TTC549 (cell line): ENCODE results near the gene NPC1L1.

Experiments
- FAIRE-seq: peaks from 2 replicates; lab custom pipeline; 2012; peaks lifted over from hg19 to GRCh38; lab: Jason Lieb, UNC

NPC1L1 gene

GRCh38 chr7:44471850-44472249 is 69.3 kb downstream of the NPC1L1 start:
- FAIRE-seq, result no peak

- FAIRE-seq, result no peak
These were observed 69.7 kb downstream of the NPC1L1 start for GRCh38 chr7:44471436-44471835.

GRCh38 chr7:44470628-44471245 is 70.4 kb downstream of the NPC1L1 start:
- FAIRE-seq, result no peak

- FAIRE-seq, result no peak
These were observed 71.0 kb downstream of the NPC1L1 start for GRCh38 chr7:44470135-44470479.

- no peak for FAIRE-seq
These were observed 71.5 kb downstream of the NPC1L1 start for GRCh38 chr7:44469461-44470134.

- no peak for FAIRE-seq
These were observed 73.9 kb downstream of the NPC1L1 start for GRCh38 chr7:44467217-44467548.

- FAIRE-seq, result no peak
These were observed 74.6 kb downstream of the NPC1L1 start for GRCh38 chr7:44466300-44467216.

GRCh38 chr7:44465490-44465889 is 75.6 kb downstream of the NPC1L1 start:
- FAIRE-seq, result no peak

- no peak for FAIRE-seq
These were observed 77.8 kb downstream of the NPC1L1 start for GRCh38 chr7:44463169-44463808.
